Stomach (tissue), 9 donors: Measurements from ENCODE around the gene PWWP2A. TPM values are rescaled to one million over a fixed set of nuclear protein-coding genes. Genes with fewer than 3 reads are reported as not detected.
"Not testable (repeated sequence)": the region's sequence is repeated elsewhere in the genome, so short reads cannot be mapped to it uniquely, and the experiment has no call there.

Experiments used
- DNase-seq, 2 donors: peaks; one replicate each; pipeline versions ENCODE4 v3.0.0 to v3.0.0-alpha.2; 2013 to 2019
- H3K27ac ChIP-seq, 5 donors: fragments of 200-600 bp in 4 of 5; sonication (generic) in 4 of 5; one replicate each; pipeline ENCODE4 v1.5.1; 2013 to 2019; ENCODE audit warnings: mild to moderate bottlenecking in 1 of 5, moderate library complexity in 1 of 5
- H3K27me3 ChIP-seq, 3 donors: fragments of 200-600 bp; sonication (generic); one replicate each; pipeline ENCODE4 v1.5.1; 2017 to 2019; ENCODE audit warnings: mixed run types in 1 of 3
- H3K36me3 ChIP-seq, 4 donors: fragments of 200-600 bp; sonication (generic); 1 replicate in 3 of 4; 2 replicates in 1 of 4; pipeline ENCODE4 v1.5.1; 2016 to 2019
- H3K4me1 ChIP-seq, 4 donors: fragments of 200-600 bp; sonication (generic); one replicate each; pipeline ENCODE4 v1.5.1; 2016 to 2019
- H3K4me3 ChIP-seq, 4 donors: fragments of 200-600 bp; sonication (generic) in 3 of 4; one replicate each; pipeline ENCODE4 v1.5.1; 2016 to 2019; ENCODE audit warnings: mild to moderate bottlenecking in 1 of 4
- H3K9me3 ChIP-seq, 4 donors: fragments of 200-600 bp; sonication (generic); one replicate each; pipeline ENCODE4 v1.5.1; 2016 to 2019
- EP300 ChIP-seq: sonication (generic); formaldehyde crosslinking; IDR thresholded peaks from one replicate; pipeline ENCODE4 v1.6.1; 2017; ENCODE audit warnings: antibody characterized with exemption
- POLR2A ChIP-seq, 4 donors: fragments of 450-650 bp; IDR thresholded peaks; one replicate each; pipeline ENCODE4 v1.6.1; 2016; ENCODE audit warnings: antibody characterized with exemption in 4 of 4, control low read depth in 2 of 4, mild to moderate bottlenecking in 1 of 4, moderate library complexity in 1 of 4
- POLR2AphosphoS5 ChIP-seq, 3 donors: sonication (generic); formaldehyde crosslinking; IDR thresholded peaks; one replicate each; pipeline ENCODE4 v1.6.1; 2016; ENCODE audit warnings: antibody characterized with exemption in 3 of 3
- whole genome bisulfite sequencing, 5 donors: extraction: QIAGEN DNeasy Blood & Tissue Kit in 3 of 5; methylation state at CpG; one replicate each; pipeline versions ENCODE4 v1.1.5 to v1.1.7; 2013 to 2018; 5-methylcytosine and 5-hydroxymethylcytosine counted together
- intact Hi-C: fragments of 100-400 bp; cut with DNase I; formaldehyde crosslinking; loops from one replicate; pipeline ENCODE4 v1.15.1; 2023; ENCODE audit warnings: low total_unique reads
- polyA plus RNA-seq, 3 donors: library from polyadenylated mRNA; stranded (reverse); fragments of 200-250 nt; gene quantifications; one replicate each; pipeline ENCODE4 v1.2.3, GENCODE V29; 2013
- total RNA-seq, 5 donors: library from RNA; depleted of rRNA; stranded (reverse); fragments of >200 nt; gene quantifications; one replicate each; pipeline versions ENCODE4 v1.1.0 to v1.2.3, GENCODE V29; 2014 to 2016
- TF ChIP-seq, protein P1 (sequence below), 7 experiments: fragments of 450-650 bp in 4 of 7; fragments of 200-600 bp in 3 of 7; sonication (generic) in 3 of 7; IDR thresholded peaks; one replicate each; pipeline ENCODE4 v1.5.1; 2016 to 2019; ENCODE audit warnings: antibody characterized with exemption in 7 of 7, control low read depth in 2 of 7, mild to moderate bottlenecking in 1 of 7
- donor health status: healthy with polysubstance abuse.
- donor health status: Bipolar disorder and iron deficiency.
- donor health status: healthy.

The PWWP2A gene
- total and polyA plus RNA-seq, 8 donors, result 6.7 to 200 (median 28.1) TPM

GRCh38 chr5:160071916-160072315 is 47.3 kb downstream of the PWWP2A start:
- H3K9me3 ChIP-seq, result no peaks in the 10 kb centered on the region
- TF ChIP-seq POLR2AphosphoS5 (IDR thresholded peaks at IDR 0.05), result no peak
- no peak for TF ChIP-seq POLR2A (IDR thresholded peaks at IDR 0.05)
- TF ChIP-seq, protein P1, sequence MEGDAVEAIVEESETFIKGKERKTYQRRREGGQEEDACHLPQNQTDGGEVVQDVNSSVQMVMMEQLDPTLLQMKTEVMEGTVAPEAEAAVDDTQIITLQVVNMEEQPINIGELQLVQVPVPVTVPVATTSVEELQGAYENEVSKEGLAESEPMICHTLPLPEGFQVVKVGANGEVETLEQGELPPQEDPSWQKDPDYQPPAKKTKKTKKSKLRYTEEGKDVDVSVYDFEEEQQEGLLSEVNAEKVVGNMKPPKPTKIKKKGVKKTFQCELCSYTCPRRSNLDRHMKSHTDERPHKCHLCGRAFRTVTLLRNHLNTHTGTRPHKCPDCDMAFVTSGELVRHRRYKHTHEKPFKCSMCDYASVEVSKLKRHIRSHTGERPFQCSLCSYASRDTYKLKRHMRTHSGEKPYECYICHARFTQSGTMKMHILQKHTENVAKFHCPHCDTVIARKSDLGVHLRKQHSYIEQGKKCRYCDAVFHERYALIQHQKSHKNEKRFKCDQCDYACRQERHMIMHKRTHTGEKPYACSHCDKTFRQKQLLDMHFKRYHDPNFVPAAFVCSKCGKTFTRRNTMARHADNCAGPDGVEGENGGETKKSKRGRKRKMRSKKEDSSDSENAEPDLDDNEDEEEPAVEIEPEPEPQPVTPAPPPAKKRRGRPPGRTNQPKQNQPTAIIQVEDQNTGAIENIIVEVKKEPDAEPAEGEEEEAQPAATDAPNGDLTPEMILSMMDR (IDR thresholded peaks at IDR 0.05), result no peak
- TF ChIP-seq EP300, result no peak

GRCh38 chr5:160071516-160071915 is 47.7 kb downstream of the PWWP2A start:
- peak in 1 of 2 donors; percentile 78 for DNase-seq
- 62 to 82% (median 68%) methylated on average over 8 of the region's 8 CpGs for WGBS, 5 donors
- Histone ChIP-seq H3K36me3 (peaks cover 0 to 57% (median 30%) of the 10 kb centered on the region in 4 donors), H3K4me3 (no peak overlapping the region), H3K27me3 (no peaks in the 10 kb centered on the region), H3K4me1 (peaks cover 0 to 11% (median 2%) of the 10 kb centered on the region in 4 donors), H3K9me3 (no peaks in the 10 kb centered on the region), H3K27ac (no peak overlapping the region)
- intact Hi-C loops, result no loop called here
- TF ChIP-seq EP300, result no peak
- TF ChIP-seq, protein P1 (IDR thresholded peaks at IDR 0.05), result no peak
- no peak for TF ChIP-seq POLR2AphosphoS5 (IDR thresholded peaks at IDR 0.05)
- no peak for TF ChIP-seq POLR2A (IDR thresholded peaks at IDR 0.05)

More at GRCh38 chr5:160071916-160072315, 47.3 kb downstream of the PWWP2A start:
- peaks cover 0 to 11% (median 2%) of the 10 kb centered on the region in 4 donors for H3K4me1 ChIP-seq
- no peaks in the 10 kb centered on the region for H3K27me3 ChIP-seq
- intact Hi-C loops, result no loop called here
- no peak for DNase-seq
- WGBS, 5 donors, result 55 to 76% (median 60%) methylated on average over 2 of the region's 2 CpGs
- no peak overlapping the region for H3K4me3 ChIP-seq
- peaks cover 0 to 54% (median 29%) of the 10 kb centered on the region in 4 donors for H3K36me3 ChIP-seq
- H3K27ac ChIP-seq, result no peak overlapping the region

DNA sequence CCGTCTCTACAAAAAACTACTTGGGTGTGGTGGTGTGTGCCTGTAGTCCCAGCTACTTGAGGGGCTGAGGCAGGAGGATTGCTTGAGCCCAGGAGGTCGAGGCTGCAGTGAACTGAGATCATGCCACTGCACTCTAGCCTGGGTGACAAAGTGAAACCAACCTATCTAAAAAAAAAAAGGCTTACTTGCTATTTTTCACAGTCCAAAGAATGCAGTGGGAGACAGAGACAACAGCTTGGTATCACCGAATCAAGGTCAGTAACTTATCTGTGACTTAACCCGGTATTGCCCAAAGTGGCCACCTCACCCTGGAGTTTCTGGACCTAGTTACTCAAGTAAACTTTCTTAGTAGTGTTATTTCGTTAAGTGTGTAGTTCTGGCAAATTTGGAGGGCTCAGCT is 50.1 kb downstream of the PWWP2A start:
- Histone ChIP-seq H3K36me3 (peaks cover 6 to 63% (median 32%) of the 10 kb centered on the region in 4 donors), H3K4me1 (peaks cover 4 to 25% (median 10%) of the 10 kb centered on the region in 4 donors)
- H3K9me3 ChIP-seq, H3K4me3 ChIP-seq, H3K27ac ChIP-seq, DNase-seq, intact Hi-C loops, H3K27me3 ChIP-seq: not testable (repeated sequence)
- WGBS, 5 donors, result 84 to 90% (median 88%) methylated on average over 5 of the region's 5 CpGs

DNA sequence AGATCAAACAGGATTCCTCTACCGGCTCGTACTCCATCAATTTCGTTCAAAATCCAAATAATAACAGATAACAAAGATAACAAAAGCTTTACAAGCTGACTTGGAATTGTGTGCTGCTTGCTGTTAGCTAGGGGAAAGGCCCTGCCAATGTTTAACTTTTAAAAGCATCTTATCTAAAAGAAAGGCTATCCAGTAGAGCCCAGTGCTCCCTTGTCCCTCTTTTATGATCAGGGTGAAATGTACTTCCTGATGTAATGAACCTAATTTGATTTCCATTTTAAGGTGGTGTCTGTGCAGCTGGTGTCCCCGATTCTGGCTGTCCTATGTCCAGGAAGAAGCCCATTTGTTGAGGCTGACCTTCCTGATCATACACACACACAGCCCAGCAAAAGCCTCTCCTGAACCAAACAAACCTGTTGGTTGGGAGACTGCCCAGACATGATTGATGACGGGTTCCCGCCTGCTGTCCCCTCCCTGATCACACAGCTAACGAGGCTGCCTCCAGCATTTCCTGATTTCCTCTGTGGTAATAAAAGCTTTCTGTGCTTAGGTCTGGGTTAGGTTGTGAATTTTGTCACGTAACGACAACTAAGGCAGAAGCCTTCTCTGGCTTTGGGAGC is 54.1 kb downstream of the PWWP2A start:
- Histone ChIP-seq H3K4me1 (peaks cover 5 to 19% (median 12%) of the 10 kb centered on the region in 4 donors), H3K4me3 (no peak overlapping the region), H3K27me3 (no peaks in the 10 kb centered on the region), H3K9me3 (no peaks in the 10 kb centered on the region), H3K36me3 (peaks cover 13 to 89% (median 63%) of the 10 kb centered on the region in 4 donors), H3K27ac (peak overlapping the region; percentile 52 to 73 (median 53))
- DNase-seq, result peak; percentile 69 to 91
- peak in 1 of 3 donors; percentile 26 for TF ChIP-seq POLR2AphosphoS5 (IDR thresholded peaks at IDR 0.05)
- TF ChIP-seq, protein P1 (IDR thresholded peaks at IDR 0.05), result no peak
- 35 to 57% (median 39%) methylated on average over 9 of the region's 9 CpGs for WGBS, 5 donors
- intact Hi-C loops, result no loop called here

- H3K27ac ChIP-seq, result peak overlapping the region; percentile 16 to 73 (median 64)
- peak; percentile 64 to 72 for DNase-seq
- TF ChIP-seq, protein P1 (IDR thresholded peaks at IDR 0.05), result no peak
- TF ChIP-seq EP300 (no peak), POLR2A (IDR thresholded peaks at IDR 0.05) (no peak), POLR2AphosphoS5 (IDR thresholded peaks at IDR 0.05) (no peak)
- WGBS, 5 donors, result 17 to 48% (median 42%) methylated on average over 1 of the region's 1 CpG
- no peaks in the 10 kb centered on the region for H3K27me3 ChIP-seq
- peaks cover 13 to 91% (median 70%) of the 10 kb centered on the region in 4 donors for H3K36me3 ChIP-seq
- H3K4me3 ChIP-seq, result no peak overlapping the region
- intact Hi-C loops, result no loop called here
- peaks cover 5 to 19% (median 12%) of the 10 kb centered on the region in 4 donors for H3K4me1 ChIP-seq
- no peaks in the 10 kb centered on the region for H3K9me3 ChIP-seq
Observed at GRCh38 chr5:160064417-160064810, 54.8 kb downstream of the PWWP2A start.
